Nephron progenitor cell (in vitro differentiated cells): ENCODE measurements around the gene ACBD6.

Experiments
- DNase-seq: peaks from one replicate; pipeline ENCODE4 v3.0.0; 2021
- H3K27ac Mint-ChIP-seq: 2 replicates; pipeline ENCODE4 v1.8.0; 2021; ENCODE audit warnings: mild to moderate bottlenecking, moderate library complexity, mixed read lengths
- H3K27me3 Mint-ChIP-seq: 2 replicates; pipeline ENCODE4 v1.8.0; 2021; ENCODE audit warnings: mild to moderate bottlenecking, low read depth, mixed read lengths; ENCODE audit not compliant: poor library complexity
- H3K36me3 Mint-ChIP-seq: 2 replicates; pipeline ENCODE4 v1.8.0; 2021; ENCODE audit warnings: low read depth, mixed read lengths
- H3K4me1 Mint-ChIP-seq: 2 replicates; pipeline ENCODE4 v1.8.0; 2021; ENCODE audit warnings: mixed read lengths
- H3K4me3 Mint-ChIP-seq: 2 replicates; pipeline ENCODE4 v1.8.0; 2021; ENCODE audit warnings: mild to moderate bottlenecking, moderate library complexity, mixed read lengths
- H3K9me3 Mint-ChIP-seq: 2 replicates; pipeline ENCODE4 v1.8.0; 2021; ENCODE audit warnings: mild to moderate bottlenecking, moderate library complexity, mixed read lengths
- CTCF ChIP-seq: fragments of 200-600 bp; sonication (generic); IDR thresholded peaks from 2 replicates; pipeline ENCODE4 v1.5.0; 2021; ENCODE audit warnings: antibody characterized with exemption

Gene ACBD6

DNA sequence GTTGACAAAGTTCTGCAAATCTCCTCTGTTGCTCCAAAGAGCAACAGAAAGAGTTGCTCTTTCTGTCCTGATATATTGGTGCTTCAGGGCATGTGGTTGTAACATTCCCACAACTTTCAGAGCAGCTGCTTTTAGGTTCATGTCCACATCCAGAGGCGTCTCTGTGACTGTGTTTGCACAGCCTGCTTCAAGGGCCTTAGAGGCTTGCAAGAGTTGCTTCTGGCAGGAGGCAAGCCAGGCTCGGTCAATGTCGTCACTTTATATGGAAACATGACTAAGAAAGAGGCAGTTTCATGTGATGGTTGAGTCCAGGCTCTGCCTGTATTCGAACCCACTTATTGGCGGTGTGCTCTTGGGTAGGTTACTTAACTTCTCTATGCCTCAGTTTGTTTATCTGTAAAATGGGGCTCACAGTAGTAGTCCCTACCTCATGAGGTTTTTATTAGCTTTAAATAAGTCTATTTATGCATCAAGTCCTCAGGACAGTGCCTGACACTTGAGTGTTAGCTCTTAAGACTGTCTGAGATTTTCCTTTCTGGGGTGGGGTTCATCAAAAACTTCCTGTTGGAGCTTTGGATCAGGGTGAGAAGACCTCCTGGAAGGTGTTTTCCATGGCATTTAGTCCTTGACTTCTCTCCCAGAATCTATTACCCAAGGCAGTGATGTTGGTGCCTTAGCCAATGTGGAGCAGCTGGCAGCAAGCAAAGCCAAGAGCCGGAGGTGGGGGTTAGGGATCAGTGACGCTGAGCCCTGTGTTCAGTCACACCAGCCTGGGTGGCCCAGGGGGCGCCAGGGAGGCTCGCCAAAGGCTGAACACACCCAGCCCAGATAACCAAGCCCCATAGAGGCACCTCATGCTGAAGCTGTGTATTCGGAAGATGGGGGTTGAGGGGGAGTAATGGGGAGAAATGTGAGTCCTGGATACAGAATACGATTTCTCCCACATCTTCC lies 253.4 kb downstream of the ACBD6 start:
- Mint-ChIP-seq H3K4me1 (peaks cover 11% of the 10 kb centered on the region), H3K27ac (no peak overlapping the region), H3K36me3 (no peaks in the 10 kb centered on the region), H3K4me3 (no peak overlapping the region), H3K27me3 (peaks cover 83% of the 10 kb centered on the region), H3K9me3 (no peaks in the 10 kb centered on the region)
- no peak for TF ChIP-seq CTCF
- peak; percentile 35 for DNase-seq

DNA sequence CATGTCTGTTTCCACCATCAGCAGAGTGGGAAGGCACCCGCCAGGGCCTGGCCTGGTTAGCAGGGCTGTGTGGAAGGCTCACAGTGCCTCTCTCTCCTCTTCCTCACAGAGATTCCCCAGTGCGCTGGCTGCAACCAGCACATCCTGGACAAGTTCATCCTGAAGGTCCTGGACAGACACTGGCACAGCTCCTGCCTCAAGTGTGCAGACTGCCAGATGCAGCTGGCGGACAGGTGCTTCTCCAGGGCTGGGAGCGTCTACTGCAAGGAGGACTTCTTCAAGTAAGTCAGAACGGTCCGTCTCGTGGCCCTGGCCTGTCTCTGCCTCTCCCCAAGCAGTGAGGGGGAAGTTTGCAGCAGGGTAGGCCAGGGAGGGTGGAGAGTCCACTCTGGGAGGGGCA lies 254.2 kb downstream of the ACBD6 start:
- Mint-ChIP-seq H3K27me3 (peaks cover 79% of the 10 kb centered on the region), H3K4me1 (peaks cover 5% of the 10 kb centered on the region), H3K36me3 (no peaks in the 10 kb centered on the region), H3K27ac (no peak overlapping the region), H3K4me3 (no peak overlapping the region), H3K9me3 (no peaks in the 10 kb centered on the region)
- no peak for DNase-seq
- no peak for TF ChIP-seq CTCF

DNA sequence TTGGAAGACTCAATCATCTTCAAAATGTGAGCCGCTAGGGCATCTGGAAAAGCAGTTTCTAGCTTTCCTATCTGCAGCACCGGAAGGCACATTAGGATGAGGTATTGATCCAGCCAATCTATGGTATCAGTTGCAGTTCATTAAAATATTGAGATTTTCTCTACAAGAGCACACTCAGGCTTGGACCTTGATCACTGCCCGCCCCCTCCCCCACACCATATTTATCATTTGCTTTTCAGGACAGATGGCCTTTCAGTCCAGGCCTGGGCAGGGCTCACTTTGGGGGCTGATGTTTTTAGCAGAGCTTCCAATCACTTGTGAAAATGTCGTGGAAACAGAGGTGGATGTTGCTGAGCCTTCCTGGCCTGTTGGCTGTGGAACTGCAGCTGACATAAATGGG lies 254.8 kb downstream of the ACBD6 start:
- no peak for TF ChIP-seq CTCF
- Mint-ChIP-seq H3K4me3 (no peak overlapping the region), H3K9me3 (no peaks in the 10 kb centered on the region), H3K36me3 (no peaks in the 10 kb centered on the region), H3K4me1 (peaks cover 2% of the 10 kb centered on the region), H3K27ac (no peak overlapping the region), H3K27me3 (peaks cover 79% of the 10 kb centered on the region)
- DNase-seq: no peak

- peaks cover 79% of the 10 kb centered on the region for H3K27me3 Mint-ChIP-seq
- no peaks in the 10 kb centered on the region for H3K9me3 Mint-ChIP-seq
- no peak overlapping the region for H3K27ac Mint-ChIP-seq
- TF ChIP-seq CTCF: no peak
- H3K4me3 Mint-ChIP-seq: no peak overlapping the region
- no peaks in the 10 kb centered on the region for H3K36me3 Mint-ChIP-seq
- H3K4me1 Mint-ChIP-seq: no peaks in the 10 kb centered on the region
- no peak for DNase-seq
Observed at GRCh38 chr1:180247061-180247460, 255.3 kb downstream of the ACBD6 start.

- TF ChIP-seq CTCF: no peak
- Mint-ChIP-seq H3K9me3 (no peaks in the 10 kb centered on the region), H3K27ac (no peak overlapping the region), H3K4me3 (no peak overlapping the region), H3K4me1 (no peaks in the 10 kb centered on the region), H3K36me3 (no peaks in the 10 kb centered on the region), H3K27me3 (peaks cover 79% of the 10 kb centered on the region)
- no peak for DNase-seq
Observed at GRCh38 chr1:180246579-180246978, 255.8 kb downstream of the ACBD6 start.

DNA sequence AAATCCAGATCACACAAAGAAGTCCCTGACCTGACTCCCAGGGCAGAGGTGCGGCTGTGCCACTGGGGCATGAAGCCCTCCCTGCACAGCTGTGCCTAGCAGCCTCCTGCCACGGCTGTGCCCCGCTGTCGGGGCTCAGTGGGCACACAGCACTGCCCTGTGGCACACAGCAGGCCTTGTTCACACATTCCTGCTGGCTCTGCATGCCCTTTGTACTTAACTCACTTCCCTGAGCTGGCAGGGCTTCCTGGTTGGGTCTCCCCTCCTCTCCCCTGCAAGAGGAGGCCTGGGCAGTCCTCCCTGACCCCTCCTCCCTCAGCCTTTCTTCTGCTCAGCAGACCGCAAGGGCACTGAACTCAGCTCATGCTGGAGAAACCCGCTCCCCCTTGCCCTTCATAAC lies 257.5 kb downstream of the ACBD6 start:
- no peak for TF ChIP-seq CTCF
- no peak overlapping the region for H3K4me3 Mint-ChIP-seq
- DNase-seq: no peak
- H3K27ac Mint-ChIP-seq: no peak overlapping the region
- no peaks in the 10 kb centered on the region for H3K36me3 Mint-ChIP-seq
- peaks cover 79% of the 10 kb centered on the region for H3K27me3 Mint-ChIP-seq
- H3K9me3 Mint-ChIP-seq: no peaks in the 10 kb centered on the region
- H3K4me1 Mint-ChIP-seq: no peaks in the 10 kb centered on the region
